GM19035 (cell line): Measurements from ENCODE around the gene TTI1.

Experiments
- ATAC-seq: cut with Tn5 transposase; IDR thresholded peaks from one replicate; pipeline ENCODE4 v1.9.1; 2021; ENCODE audit not compliant: unreplicated experiment

TTI1 gene

GRCh38 chr20:37989601-37990295, 43.5 kb downstream of the TTI1 start:
- no peak for ATAC-seq

GRCh38 chr20:37988306-37988954, 44.8 kb downstream of the TTI1 start:
- ATAC-seq = no peak

- no peak for ATAC-seq
These were observed 45.5 kb downstream of the TTI1 start for GRCh38 chr20:37987602-37988290.

- ATAC-seq = no peak
These were observed 46.2 kb downstream of the TTI1 start for GRCh38 chr20:37986873-37987601.

- no peak for ATAC-seq
These were observed 47.0 kb downstream of the TTI1 start for GRCh38 chr20:37986044-37986858.

- ATAC-seq = no peak
These were observed 49.1 kb downstream of the TTI1 start for GRCh38 chr20:37984018-37984785.

GRCh38 chr20:37983286-37983685, 50.0 kb downstream of the TTI1 start:
- no peak for ATAC-seq

- no peak for ATAC-seq
These were observed 51.7 kb downstream of the TTI1 start for GRCh38 chr20:37981568-37981967.

- no peak for ATAC-seq
These were observed 52.4 kb downstream of the TTI1 start for GRCh38 chr20:37980876-37981275.

GRCh38 chr20:37980383-37980782, 52.9 kb downstream of the TTI1 start:
- no peak for ATAC-seq

- ATAC-seq = no peak
These were observed 54.0 kb downstream of the TTI1 start for GRCh38 chr20:37979021-37979985.

GRCh38 chr20:37977786-37978185, 55.5 kb downstream of the TTI1 start:
- no peak for ATAC-seq

GRCh38 chr20:37977338-37977737, 55.9 kb downstream of the TTI1 start:
- ATAC-seq = no peak

- ATAC-seq = no peak
These were observed 56.4 kb downstream of the TTI1 start for GRCh38 chr20:37976887-37977286.

- no peak for ATAC-seq
These were observed 60.0 kb downstream of the TTI1 start for GRCh38 chr20:37973059-37973910.

- ATAC-seq = no peak
These were observed 60.8 kb downstream of the TTI1 start for GRCh38 chr20:37972256-37973058.

- no peak for ATAC-seq
These were observed 61.6 kb downstream of the TTI1 start for GRCh38 chr20:37971561-37972127.
